Fibroblast of skin of left biceps (primary cell): ENCODE measurements around the gene C12orf60.
"Not testable (repeated sequence)": the region's sequence is repeated elsewhere in the genome, so short reads cannot be mapped to it uniquely, and the experiment has no call there.

Source experiments
- DNase-seq, 2 experiments: peaks; one replicate each; pipeline ENCODE4 v3.0.0-alpha.2; 2013; ENCODE audit warnings: low read depth in 2 of 2

The C12orf60 gene

DNA sequence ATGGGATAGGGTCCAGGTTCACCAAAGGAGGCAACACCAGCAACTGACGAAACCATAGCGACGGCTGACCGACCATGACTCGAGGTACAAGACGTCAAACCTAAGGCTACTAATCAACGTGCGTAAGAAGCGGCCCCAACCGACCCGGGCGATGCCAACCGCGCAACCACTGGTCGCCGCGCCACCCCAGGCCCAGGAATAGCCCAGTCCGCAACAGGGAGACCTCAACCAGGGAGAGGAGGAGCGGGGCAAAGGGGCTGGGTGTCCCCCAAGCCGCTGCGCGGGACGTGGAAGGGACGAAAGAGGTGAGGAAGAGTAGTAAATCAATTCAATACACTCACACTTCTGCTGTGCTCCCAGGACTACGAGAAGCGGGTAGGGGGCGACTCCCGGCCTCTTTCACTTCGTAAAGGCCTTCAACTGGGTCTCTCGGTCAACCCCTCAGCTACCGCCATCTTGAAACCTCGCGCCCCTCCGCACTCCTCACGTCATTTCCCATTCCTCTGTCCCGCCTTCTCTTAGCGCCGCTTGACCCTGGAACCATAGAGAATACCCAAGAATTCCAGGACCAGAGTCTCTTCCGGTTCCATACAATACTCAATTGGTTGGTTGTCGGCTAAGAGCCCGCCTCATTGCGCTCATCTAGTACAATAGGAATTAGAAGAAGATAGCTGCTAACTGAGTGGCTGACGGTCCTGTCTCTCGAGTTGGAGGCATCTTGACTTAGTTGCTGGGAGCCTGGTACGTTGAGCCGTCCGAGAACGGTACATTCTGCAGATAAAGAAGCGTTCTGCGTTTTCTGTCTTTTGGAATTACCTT, at the start of gene C12orf60, which contains the start of gene WBP11:
TSS of gene C12orf60 (plus strand) at position 660 of the 819 bp plus-strand sequence. CDS start 19,266 bp downstream, outside the sequence.
TSS of gene WBP11 (minus strand) at position 468 of the 819 bp plus-strand sequence. CDS start 2,095 bp downstream, outside the sequence.
- peak; percentile 96 to 97 for DNase-seq

- no peak for DNase-seq
These were observed 46.9 kb upstream of the C12orf60 start for GRCh38 chr12:14756334-14757143.

DNA sequence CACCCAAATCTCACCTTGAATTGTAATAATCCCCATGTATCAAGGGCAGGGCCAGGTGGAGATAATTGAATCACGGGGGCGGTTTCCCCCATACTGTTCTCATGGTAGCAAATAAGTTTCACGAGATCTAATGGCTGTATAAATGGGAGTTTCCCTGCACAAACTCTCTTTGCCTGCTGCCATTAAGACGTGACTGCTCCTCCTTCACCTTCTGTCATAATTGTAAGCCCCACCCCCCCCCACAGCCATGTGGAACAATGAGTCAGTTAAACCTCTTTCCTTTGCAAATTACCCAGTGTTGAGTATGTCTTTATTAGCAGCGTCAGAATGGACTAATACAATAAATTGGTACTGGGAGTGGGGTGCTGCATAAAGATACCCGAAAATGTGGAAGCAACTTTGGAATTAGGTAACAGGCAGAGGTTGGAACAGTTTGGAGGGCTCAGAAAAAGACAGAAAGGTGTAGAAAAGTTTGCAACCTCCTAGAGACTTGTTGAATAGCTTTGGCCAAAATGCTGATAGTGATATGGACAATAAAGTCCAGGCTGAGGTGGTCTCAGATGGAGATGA, 43.7 kb upstream of the C12orf60 start:
- DNase-seq = not testable (repeated sequence)

DNA sequence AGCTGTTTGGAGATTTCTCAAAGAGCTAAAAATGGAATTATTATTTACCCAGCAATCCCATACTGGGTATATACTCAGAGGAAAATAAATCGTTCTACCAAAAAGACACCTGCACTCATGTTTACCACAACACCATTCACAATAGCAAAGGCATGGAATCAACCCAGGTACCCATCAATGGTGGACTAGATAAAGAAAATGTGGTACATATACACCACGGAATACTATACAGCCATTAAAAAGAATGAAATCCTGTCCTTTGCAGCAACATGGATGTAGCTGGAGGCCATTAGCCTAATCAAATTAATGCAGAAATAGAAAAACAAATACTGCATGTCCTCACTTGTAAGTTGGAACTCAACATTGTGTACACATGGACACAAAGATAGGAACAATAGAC, 38.1 kb upstream of the C12orf60 start:
- no peak for DNase-seq

DNA sequence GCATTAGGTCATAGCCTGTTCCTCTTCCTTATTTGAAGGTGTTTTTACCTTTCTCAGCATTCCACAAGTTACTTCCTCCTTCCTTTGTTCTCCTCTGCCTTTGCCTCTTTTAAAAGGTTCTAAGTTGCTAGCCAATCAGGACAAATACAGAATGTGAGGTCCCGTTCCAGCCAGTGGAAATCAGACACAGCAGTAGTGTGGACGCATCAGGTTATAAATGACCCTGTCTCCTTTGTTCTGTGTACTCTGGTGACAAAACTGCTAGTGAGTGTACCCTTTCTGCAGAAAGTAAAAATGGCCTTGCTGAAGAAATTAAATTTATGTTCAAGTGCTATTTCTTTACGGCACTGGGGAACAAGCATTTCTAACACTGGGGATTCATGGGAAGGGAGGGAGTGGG, 37.5 kb upstream of the C12orf60 start:
- DNase-seq = not testable (repeated sequence)

- no peak for DNase-seq
These were observed 36.7 kb upstream of the C12orf60 start for GRCh38 chr12:14766649-14767215.

GRCh38 chr12:14767617-14768016, 35.9 kb upstream of the C12orf60 start:
- DNase-seq = no peak

DNA sequence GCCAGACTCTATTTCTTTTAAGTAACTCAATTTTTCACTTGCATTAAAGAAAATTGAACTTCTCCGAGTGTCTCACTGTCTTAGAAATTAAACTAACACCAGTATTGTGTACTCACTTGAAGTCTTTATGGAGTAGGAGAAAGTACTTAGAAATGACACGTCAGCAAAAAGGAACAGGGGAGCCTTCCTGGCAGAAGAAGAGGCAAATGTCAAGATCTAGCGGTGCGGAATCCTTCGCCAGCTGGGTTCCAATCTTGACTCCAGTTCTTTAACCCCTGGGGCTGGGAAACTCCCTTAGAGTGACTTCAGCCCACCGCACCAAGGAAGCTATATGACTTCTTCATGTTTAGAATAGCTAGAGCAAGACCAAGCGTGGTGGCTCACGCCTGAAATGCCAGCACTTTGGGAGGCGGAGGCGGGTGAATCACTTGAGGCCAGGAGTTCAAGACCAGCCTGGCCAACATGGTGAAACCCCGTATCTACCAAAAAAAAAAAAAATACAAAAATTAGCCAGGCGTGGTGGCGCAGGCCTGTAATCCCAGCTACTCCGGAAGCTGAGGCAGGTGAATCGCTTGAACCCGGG, 34.6 kb upstream of the C12orf60 start:
- DNase-seq = no peak

- DNase-seq = no peak
These were observed 34.0 kb upstream of the C12orf60 start for GRCh38 chr12:14769466-14769968.

- peak; percentile 21 to 24 for DNase-seq
These were observed 33.4 kb upstream of the C12orf60 start for GRCh38 chr12:14769969-14770495.

DNA sequence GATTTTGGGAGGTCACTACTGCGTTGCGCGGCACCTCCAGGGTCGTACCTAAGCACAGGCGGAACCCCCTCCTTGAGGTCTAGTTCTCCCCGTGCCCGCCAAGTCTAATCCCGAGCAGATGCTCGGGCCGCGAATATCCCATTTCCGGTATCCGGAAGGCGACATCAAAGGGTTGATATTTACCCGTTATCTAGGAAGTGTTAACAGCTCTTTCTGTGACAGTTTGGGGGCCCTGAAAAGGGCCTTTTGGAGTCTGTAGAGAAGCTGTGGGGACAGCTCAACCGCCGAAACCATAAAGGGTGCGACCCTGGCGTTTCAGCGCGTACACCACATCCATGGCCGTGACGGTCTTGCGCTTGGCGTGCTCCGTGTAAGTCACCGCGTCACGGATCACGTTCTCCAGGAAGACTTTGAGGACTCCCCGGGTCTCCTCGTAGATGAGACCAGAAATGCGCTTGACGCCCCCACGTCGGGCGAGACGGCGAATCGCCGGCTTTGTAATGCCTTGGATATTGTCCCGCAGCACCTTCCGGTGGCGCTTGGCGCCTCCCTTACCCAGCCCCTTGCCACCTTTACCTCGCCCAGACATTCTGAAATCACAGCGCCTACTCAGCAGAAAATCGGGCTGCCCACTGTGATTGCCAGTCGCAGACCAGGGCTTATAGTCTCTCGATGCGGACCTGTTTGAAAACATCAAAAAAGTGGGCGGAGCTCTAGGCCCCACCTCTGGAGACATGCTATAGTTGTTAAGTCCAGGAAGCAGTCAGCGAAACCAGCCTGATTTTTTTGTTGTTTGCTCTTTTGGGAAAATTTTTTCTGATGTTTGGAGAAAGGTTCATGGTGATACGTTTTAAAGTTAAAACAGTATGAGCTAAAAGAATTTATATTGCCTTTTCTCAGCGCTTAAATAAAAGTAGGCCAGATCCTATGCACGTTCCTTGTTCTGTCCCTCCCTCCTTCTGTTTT, 32.7 kb upstream of the C12orf60 start:
- peak; percentile 84 to 85 for DNase-seq

- DNase-seq = no peak
These were observed 31.8 kb upstream of the C12orf60 start for GRCh38 chr12:14771651-14772137.

- DNase-seq = no peak
These were observed 30.5 kb upstream of the C12orf60 start for GRCh38 chr12:14772946-14773345.

DNA sequence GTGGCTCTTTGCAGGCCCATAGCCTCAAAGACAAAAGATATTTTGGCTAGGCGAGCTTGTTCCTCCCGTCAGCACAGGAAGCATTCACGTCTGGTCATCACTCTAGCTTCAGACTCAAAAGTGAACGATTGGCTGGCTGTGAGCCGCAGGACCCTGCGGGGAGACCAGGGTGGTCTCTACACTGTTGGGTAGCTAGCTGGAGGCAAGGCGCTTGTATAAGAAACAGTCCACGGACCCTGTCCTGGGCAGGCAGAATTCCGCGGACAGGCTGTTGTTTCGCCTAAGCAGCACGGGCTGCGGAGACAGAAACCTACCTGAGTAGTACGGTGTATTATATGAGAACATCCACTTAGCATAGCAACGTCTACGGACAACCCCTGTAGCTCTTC, 29.8 kb upstream of the C12orf60 start:
- DNase-seq = no peak

DNA sequence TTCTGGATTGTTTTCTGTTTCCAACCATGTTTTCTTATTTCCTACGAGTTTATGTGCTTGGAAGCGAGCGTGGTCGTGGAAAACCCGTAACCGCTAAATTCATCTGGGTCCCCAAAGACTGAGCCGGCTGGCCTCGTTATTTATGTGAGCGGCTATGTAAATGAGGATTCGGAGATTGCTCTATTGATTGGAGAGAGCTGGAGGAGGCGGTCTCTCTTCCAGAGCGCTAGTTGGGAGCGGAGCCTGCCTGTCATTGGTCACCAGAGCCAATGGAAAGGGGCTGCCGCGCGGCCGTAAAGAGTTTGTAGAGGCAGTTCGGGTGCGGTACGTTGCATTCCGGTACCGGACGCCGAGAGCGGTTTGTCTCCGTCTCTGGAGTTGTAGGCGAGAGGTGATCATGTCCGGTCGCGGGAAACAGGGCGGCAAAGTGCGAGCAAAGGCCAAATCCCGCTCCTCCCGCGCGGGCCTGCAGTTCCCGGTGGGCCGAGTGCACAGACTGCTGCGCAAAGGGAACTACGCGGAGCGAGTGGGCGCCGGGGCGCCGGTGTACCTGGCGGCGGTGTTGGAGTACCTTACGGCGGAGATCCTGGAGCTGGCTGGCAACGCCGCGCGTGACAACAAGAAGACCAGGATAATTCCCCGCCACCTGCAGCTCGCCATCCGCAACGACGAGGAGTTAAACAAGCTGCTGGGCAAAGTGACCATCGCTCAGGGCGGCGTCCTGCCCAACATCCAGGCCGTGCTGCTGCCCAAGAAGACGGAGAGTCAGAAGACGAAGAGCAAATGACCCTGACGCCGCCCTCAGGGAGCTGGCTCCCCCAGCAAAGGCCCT, 29.2 kb upstream of the C12orf60 start:
- peak; percentile 89 for DNase-seq

DNA sequence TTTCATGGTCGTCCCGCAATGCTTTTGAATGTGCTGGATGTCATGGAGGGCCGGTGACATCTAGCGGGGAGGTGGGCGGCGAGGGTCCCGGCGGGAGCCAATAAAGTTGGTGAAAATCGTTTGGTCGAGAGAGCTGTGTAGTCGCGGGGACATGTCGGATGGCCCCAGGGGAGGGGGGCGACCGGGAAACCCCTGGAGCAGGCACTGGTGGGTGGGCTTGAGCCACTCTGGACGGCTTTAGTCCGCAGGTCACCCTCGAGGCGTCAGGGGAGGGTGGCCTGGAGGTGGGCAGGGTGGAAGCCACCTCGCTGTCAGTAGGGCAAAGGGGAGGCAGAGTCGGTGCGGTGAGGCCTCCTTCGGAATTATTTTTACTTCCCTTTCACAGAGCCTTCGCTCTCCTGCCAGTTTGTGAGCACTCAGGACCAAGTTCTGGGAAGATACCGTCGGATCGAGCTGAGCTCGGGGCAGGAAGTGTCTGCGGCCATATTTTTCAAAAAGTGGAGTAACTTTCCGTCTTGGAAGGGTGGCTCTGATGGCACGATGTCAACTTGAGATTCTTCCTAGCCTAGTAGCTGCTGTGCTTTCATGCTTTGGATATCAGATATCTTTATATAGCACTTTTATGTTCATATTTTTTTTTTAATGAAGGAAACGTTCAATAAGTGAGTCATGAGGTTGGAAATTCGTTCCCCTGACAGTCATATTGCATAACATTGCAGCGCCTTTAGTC, 28.4 kb upstream of the C12orf60 start:
- peak; percentile 55 to 58 for DNase-seq

DNA sequence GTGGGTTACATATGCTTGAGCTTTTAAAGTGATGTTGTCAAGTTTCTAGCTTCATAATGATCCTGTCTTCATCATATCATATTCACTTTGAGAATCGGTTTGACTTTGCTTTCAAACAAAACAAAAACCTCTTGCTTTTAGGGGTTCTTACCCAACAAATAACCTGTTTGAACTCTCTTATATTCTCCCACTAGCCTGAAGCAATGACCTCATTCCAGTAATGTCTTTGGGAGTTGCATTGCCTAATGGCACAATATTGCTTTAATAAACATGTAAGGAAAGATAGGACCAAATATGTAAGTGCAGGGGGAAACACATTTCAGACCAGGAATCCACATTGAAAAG, 27.9 kb upstream of the C12orf60 start:
- peak; percentile 15 to 23 for DNase-seq

DNA sequence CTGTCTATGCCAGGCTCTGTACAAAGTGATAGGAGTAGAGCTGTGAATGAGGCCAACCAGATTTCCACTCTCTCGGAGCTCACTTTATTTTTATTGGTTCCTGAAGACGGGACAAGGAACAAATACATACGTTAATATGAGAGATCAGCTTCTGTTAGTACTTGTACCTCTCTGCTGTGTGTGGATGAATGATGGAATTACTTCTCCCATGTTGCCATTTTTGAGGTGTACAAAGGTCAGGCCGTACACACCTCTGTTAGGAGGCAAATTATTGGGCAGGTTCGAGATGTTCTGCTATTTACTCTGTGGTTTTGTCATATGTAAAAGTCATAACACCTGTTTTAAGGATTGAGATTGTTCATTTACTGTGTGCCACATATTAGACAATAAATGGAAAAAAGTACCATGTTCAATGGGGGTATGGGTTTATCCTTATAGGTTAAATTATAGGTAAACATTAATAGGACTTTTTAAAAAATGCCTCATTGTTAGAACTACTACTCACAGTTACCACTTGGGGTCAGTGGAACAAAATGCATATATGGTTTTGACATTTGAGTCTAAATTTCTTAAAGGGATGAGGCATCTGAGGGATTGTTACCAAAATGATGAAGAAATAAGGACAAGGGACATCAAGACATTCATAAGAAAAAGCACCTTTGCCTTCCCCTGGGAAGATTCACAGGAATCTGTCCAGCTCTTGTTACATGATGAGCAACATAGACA, 27.1 kb upstream of the C12orf60 start:
- no peak for DNase-seq
